CD4-positive, alpha-beta T cell (primary cell): Measurements from ENCODE around the gene BARHL1. TPM values are rescaled to one million over a fixed set of nuclear protein-coding genes. Genes with fewer than 3 reads are reported as not detected.

Source experiments
- ATAC-seq: fragments of 200-7000 bp; cut with Tn5 transposase; one replicate; pipeline ENCODE4 v1.10.0; 2022; ENCODE audit warnings: mild to moderate bottlenecking; ENCODE audit not compliant: poor library complexity
- CTCF ChIA-PET: fragments of 350-600 bp; sonication (Branson Sonifier 250); formaldehyde crosslinking; loops from one replicate; lab custom pipeline; 2021; ENCODE audit warnings: antibody characterized with exemption, inconsistent platforms; lab: Charles Lee
- POLR2A ChIA-PET: fragments of 350-600 bp; sonication (Branson Sonifier 250); formaldehyde crosslinking; loops from one replicate; lab custom pipeline; 2021; ENCODE audit warnings: antibody characterized with exemption, inconsistent platforms; lab: Charles Lee
- DNase-seq, 14 experiments: peaks; one replicate each; pipeline ENCODE4 v3.0.0-alpha.2; 2013 to 2020; ENCODE audit warnings: mixed read lengths in 2 of 14
- H3K27ac ChIP-seq, 2 donors: one replicate each; pipeline versions ENCODE4 v1.5.1 to v1.7.0; 2013; ENCODE audit warnings: low read length in 2 of 2, low read depth in 1 of 2, mild to moderate bottlenecking in 1 of 2
- H3K27me3 ChIP-seq, 2 experiments: 1 replicate in 1 of 2; 2 replicates in 1 of 2; pipeline versions ENCODE4 v1.6.1 to v1.7.0; 2013; ENCODE audit warnings: low read length in 2 of 2, control low read depth in 1 of 2, mild to moderate bottlenecking in 1 of 2, moderate library complexity in 1 of 2; ENCODE audit not compliant: insufficient read depth in 2 of 2, control insufficient read depth in 1 of 2
- H3K36me3 ChIP-seq: one replicate; pipeline ENCODE4 v1.6.1; 2013; ENCODE audit warnings: low read length, control low read depth; ENCODE audit not compliant: insufficient read depth
- H3K4me1 ChIP-seq: one replicate; pipeline ENCODE4 v1.6.1; 2013; ENCODE audit warnings: low read length, control low read depth; ENCODE audit not compliant: insufficient read depth
- H3K4me3 ChIP-seq: one replicate; pipeline ENCODE4 v1.5.1; 2013; ENCODE audit warnings: mild to moderate bottlenecking, low read length, moderate library complexity
- H3K9me3 ChIP-seq, 2 experiments: 1 replicate in 1 of 2; 2 replicates in 1 of 2; pipeline versions ENCODE4 v1.6.1 to v1.7.0; 2013; ENCODE audit warnings: low read length in 2 of 2, mild to moderate bottlenecking in 2 of 2, control low read depth in 1 of 2, moderate library complexity in 1 of 2; ENCODE audit not compliant: control insufficient read depth in 1 of 2, insufficient read depth in 1 of 2
- H3K27ac Mint-ChIP-seq: one replicate; pipeline ENCODE4 v1.8.0; 2020; ENCODE audit warnings: mixed read lengths
- H3K27me3 Mint-ChIP-seq: one replicate; pipeline ENCODE4 v1.8.0; 2021; ENCODE audit warnings: mixed read lengths
- H3K36me3 Mint-ChIP-seq: one replicate; pipeline ENCODE4 v1.8.0; 2021; ENCODE audit warnings: low read depth, mixed read lengths
- H3K4me1 Mint-ChIP-seq: one replicate; pipeline ENCODE4 v1.8.0; 2021; ENCODE audit warnings: low read depth, mixed read lengths
- H3K4me3 Mint-ChIP-seq: one replicate; pipeline ENCODE4 v1.8.0; 2020; ENCODE audit warnings: mild to moderate bottlenecking, mixed read lengths
- H3K9me3 Mint-ChIP-seq: one replicate; pipeline ENCODE4 v1.8.0; 2020; ENCODE audit warnings: mixed read lengths
- CTCF ChIP-seq: fragments of 200-600 bp; IDR thresholded peaks from one replicate; pipeline ENCODE4 v1.8.0; 2022; ENCODE audit warnings: antibody characterized with exemption, mild to moderate bottlenecking
- intact Hi-C, 2 experiments: fragments of 100-400 bp; cut with DNase I in 1 of 2; cut with micrococcal nuclease in 1 of 2; formaldehyde crosslinking; loops; one replicate each; pipeline versions ENCODE4 v1.15.1 to v1.9.0; 2023 to 2025; cut with DNase I, micrococcal nuclease
- total RNA-seq, 174 experiments: library from RNA in 2 of 174; stranded (reverse) in 2 of 174; gene quantifications; one replicate each; pipeline ENCODE4 v1.2.3 and lab custom pipeline; 2021 to 2026

BARHL1 gene
- total RNA-seq, 2 experiments from 2014 or later, result not detected

GRCh38 chr9:132579427-132579798 is 3.0 kb upstream of the BARHL1 start:
- Histone ChIP-seq H3K36me3 (no peaks in the 10 kb centered on the region), H3K27ac (no peak overlapping the region), H3K4me3 (no peak overlapping the region), H3K27me3 (peaks cover 78 to 91% of the 10 kb centered on the region in 2 experiments), H3K9me3 (peaks cover 0 to 46% of the 10 kb centered on the region in 2 experiments), H3K4me1 (peaks cover 17% of the 10 kb centered on the region)
- Mint-ChIP-seq H3K9me3 (no peaks in the 10 kb centered on the region), H3K36me3 (no peaks in the 10 kb centered on the region), H3K27me3 (peaks cover 83% of the 10 kb centered on the region), H3K27ac (no peak overlapping the region), H3K4me3 (no peak overlapping the region), H3K4me1 (peaks cover 12% of the 10 kb centered on the region)
- TF ChIP-seq CTCF, result no peak
- ChIA-PET POLR2A (no interaction called here), CTCF (no interaction called here)
- intact Hi-C loops, result no loop called here
- DNase-seq (no peak), ATAC-seq (no peak)

GRCh38 chr9:132582786-132583583 is 579 bp downstream of the BARHL1 start:
- ATAC-seq, result no peak
- ChIA-PET POLR2A (no interaction called here), CTCF (no interaction called here)
- no peaks in the 10 kb centered on the region for H3K9me3 Mint-ChIP-seq
- no peak overlapping the region for H3K4me3 Mint-ChIP-seq
- Histone ChIP-seq H3K36me3 (no peaks in the 10 kb centered on the region), H3K27me3 (peaks cover 92% of the 10 kb centered on the region in 2 experiments), H3K27ac (no peak overlapping the region), H3K4me1 (peaks cover 20% of the 10 kb centered on the region), H3K9me3 (peaks cover 3 to 74% of the 10 kb centered on the region in 2 experiments), H3K4me3 (no peak overlapping the region)
- DNase-seq, result no peak
- H3K27ac Mint-ChIP-seq, result no peak overlapping the region
- peaks cover 83% of the 10 kb centered on the region for H3K27me3 Mint-ChIP-seq
- no peak for TF ChIP-seq CTCF
- peaks cover 12% of the 10 kb centered on the region for H3K4me1 Mint-ChIP-seq
- no peaks in the 10 kb centered on the region for H3K36me3 Mint-ChIP-seq
- intact Hi-C loops, result loop anchor here (2.0 kb wide), 2 partner anchors 172 to 174 kb away; partner anchors contain the start of gene CFAP77 (in 1 of the 2)

GRCh38 chr9:132583584-132584304 is 1.3 kb downstream of the BARHL1 start:
- Mint-ChIP-seq H3K27me3 (peaks cover 83% of the 10 kb centered on the region), H3K27ac (no peak overlapping the region), H3K36me3 (no peaks in the 10 kb centered on the region), H3K9me3 (no peaks in the 10 kb centered on the region), H3K4me3 (no peak overlapping the region), H3K4me1 (peaks cover 12% of the 10 kb centered on the region)
- ChIA-PET POLR2A (no interaction called here), CTCF (no interaction called here)
- DNase-seq, result no peak
- intact Hi-C loops, result loop anchor here (2.0 kb wide), 2 partner anchors 173 to 175 kb away; partner anchors contain the start of gene CFAP77 (in 1 of the 2)
- Histone ChIP-seq H3K4me3 (no peak overlapping the region), H3K27me3 (peaks cover 92% of the 10 kb centered on the region in 2 experiments), H3K4me1 (peaks cover 20% of the 10 kb centered on the region), H3K27ac (no peak overlapping the region), H3K36me3 (no peaks in the 10 kb centered on the region), H3K9me3 (peaks cover 3 to 80% of the 10 kb centered on the region in 2 experiments)
- ATAC-seq, result no peak
- TF ChIP-seq CTCF, result no peak
